Thyroid gland (tissue), 4 donors: ENCODE data around the gene AQP12B. TPM values are rescaled to one million over a fixed set of nuclear protein-coding genes. Genes with fewer than 3 reads are reported as not detected.

ENCODE experiments used
- DNase-seq, 2 donors: peaks; one replicate each; pipeline ENCODE4 v3.0.0-alpha.2; 2019
- H3K27ac ChIP-seq, 3 donors: fragments of 200-600 bp; sonication (generic); 1 replicate in 2 of 3; 2 replicates in 1 of 3; pipeline ENCODE4 v1.5.1; 2016 to 2019; ENCODE audit warnings: mild to moderate bottlenecking in 1 of 3, moderate library complexity in 1 of 3
- H3K27me3 ChIP-seq: fragments of 200-600 bp; sonication (generic); one replicate; pipeline ENCODE4 v1.5.1; 2019
- H3K36me3 ChIP-seq, 2 donors: fragments of 200-600 bp; sonication (generic); one replicate each; pipeline ENCODE4 v1.5.1; 2016 to 2019
- H3K4me1 ChIP-seq, 2 donors: fragments of 200-600 bp; sonication (generic); one replicate each; pipeline ENCODE4 v1.5.1; 2017 to 2019
- H3K4me3 ChIP-seq, 3 donors: fragments of 200-600 bp; sonication (generic); replicated peaks in 1 of 3; 1 replicate in 2 of 3; 2 replicates in 1 of 3; pipeline ENCODE4 v1.5.1; 2016; ENCODE audit warnings: mild to moderate bottlenecking in 1 of 3
- H3K9me3 ChIP-seq: fragments of 200-600 bp; sonication (generic); one replicate; pipeline ENCODE4 v1.5.1; 2017
- CTCF ChIP-seq, 6 experiments: fragments of 200-600 bp in 3 of 6; fragments of 450-650 bp in 3 of 6; sonication (generic) in 3 of 6; IDR thresholded peaks; one replicate each; pipeline ENCODE4 v1.5.1; 2016 to 2019; ENCODE audit warnings: antibody characterized with exemption in 6 of 6, mild to moderate bottlenecking in 2 of 6, inconsistent platforms in 1 of 6, moderate library complexity in 1 of 6
- POLR2A ChIP-seq, 2 donors: fragments of 450-650 bp; IDR thresholded peaks; one replicate each; pipeline ENCODE4 v1.6.1; 2017; ENCODE audit warnings: antibody characterized with exemption in 2 of 2, mild to moderate bottlenecking in 2 of 2, moderate library complexity in 1 of 2
- WGBS, 2 donors: methylation state at CpG; one replicate each; pipeline ENCODE4 v1.1.5; 2017; 5-methylcytosine and 5-hydroxymethylcytosine counted together
- intact Hi-C: fragments of 100-400 bp; cut with DNase I; formaldehyde crosslinking; loops from one replicate; pipeline ENCODE4 v1.15.1; 2023
- total RNA-seq, 4 donors: library from RNA; depleted of rRNA; stranded (reverse); fragments of >200 nt; gene quantifications; one replicate each; pipeline ENCODE4 v1.2.3, GENCODE V29; 2016

AQP12B gene
- total RNA-seq, 4 donors from 2014 or later = 0.13 TPM; not detected in 3

- H3K4me1 ChIP-seq = no peaks in the 10 kb centered on the region
- H3K36me3 ChIP-seq = no peaks in the 10 kb centered on the region
- DNase-seq = no peak
- TF ChIP-seq POLR2A (IDR thresholded peaks at IDR 0.05) = no peak
- no peak for TF ChIP-seq CTCF (IDR thresholded peaks at IDR 0.05)
- intact Hi-C loops = no loop called here
- H3K9me3 ChIP-seq = no peaks in the 10 kb centered on the region
- H3K27me3 ChIP-seq = no peaks in the 10 kb centered on the region
- 83 to 88% methylated on average over 11 to 13 of the region's 13 CpGs for WGBS, 2 donors
- no peak overlapping the region for H3K4me3 ChIP-seq
- no peak overlapping the region for H3K27ac ChIP-seq
These were observed 32.3 kb downstream of the AQP12B start for GRCh38 chr2:240650254-240650965.

- Histone ChIP-seq H3K4me1 (no peaks in the 10 kb centered on the region), H3K27me3 (no peaks in the 10 kb centered on the region), H3K27ac (no peak overlapping the region), H3K4me3 (no peak overlapping the region), H3K9me3 (no peaks in the 10 kb centered on the region), H3K36me3 (no peaks in the 10 kb centered on the region)
- WGBS, 2 donors = 49 to 71% methylated on average over 7 of the region's 7 CpGs
- DNase-seq = no peak
- TF ChIP-seq CTCF (IDR thresholded peaks at IDR 0.05) (no peak), POLR2A (IDR thresholded peaks at IDR 0.05) (no peak)
- intact Hi-C loops = no loop called here
These were observed 33.4 kb downstream of the AQP12B start for GRCh38 chr2:240649331-240649730.

- 33 to 35% methylated on average over 19 of the region's 19 CpGs for WGBS, 2 donors
- H3K4me1 ChIP-seq = no peaks in the 10 kb centered on the region
- H3K9me3 ChIP-seq = no peaks in the 10 kb centered on the region
- H3K27ac ChIP-seq = no peak overlapping the region
- no peak for TF ChIP-seq CTCF (IDR thresholded peaks at IDR 0.05)
- TF ChIP-seq POLR2A (IDR thresholded peaks at IDR 0.05) = no peak
- no peak overlapping the region for H3K4me3 ChIP-seq
- no peak for DNase-seq
- no peaks in the 10 kb centered on the region for H3K36me3 ChIP-seq
- intact Hi-C loops = no loop called here
- no peaks in the 10 kb centered on the region for H3K27me3 ChIP-seq
These were observed 33.9 kb downstream of the AQP12B start for GRCh38 chr2:240648650-240649275.

- intact Hi-C loops = no loop called here
- Histone ChIP-seq H3K36me3 (no peaks in the 10 kb centered on the region), H3K4me3 (no peak overlapping the region), H3K27me3 (no peaks in the 10 kb centered on the region), H3K27ac (no peak overlapping the region), H3K9me3 (no peaks in the 10 kb centered on the region), H3K4me1 (no peaks in the 10 kb centered on the region)
- no peak for TF ChIP-seq CTCF (IDR thresholded peaks at IDR 0.05)
- no peak for TF ChIP-seq POLR2A (IDR thresholded peaks at IDR 0.05)
- WGBS, 2 donors = 75 to 94% methylated on average over 4 to 5 of the region's 6 CpGs
- DNase-seq = no peak
These were observed 34.5 kb downstream of the AQP12B start for GRCh38 chr2:240648155-240648649.

- Histone ChIP-seq H3K4me3 (no peak overlapping the region), H3K27ac (no peak overlapping the region), H3K9me3 (no peaks in the 10 kb centered on the region), H3K36me3 (no peaks in the 10 kb centered on the region), H3K27me3 (no peaks in the 10 kb centered on the region), H3K4me1 (no peaks in the 10 kb centered on the region)
- no peak for TF ChIP-seq CTCF (IDR thresholded peaks at IDR 0.05)
- no peak for TF ChIP-seq POLR2A (IDR thresholded peaks at IDR 0.05)
- intact Hi-C loops = no loop called here
- DNase-seq = no peak
- WGBS, 2 donors = 72 to 75% methylated on average over 19 to 22 of the region's 22 CpGs
These were observed 35.1 kb downstream of the AQP12B start for GRCh38 chr2:240647503-240648154.
